ENCODE measurements around the gene PIK3CD.

DNA sequence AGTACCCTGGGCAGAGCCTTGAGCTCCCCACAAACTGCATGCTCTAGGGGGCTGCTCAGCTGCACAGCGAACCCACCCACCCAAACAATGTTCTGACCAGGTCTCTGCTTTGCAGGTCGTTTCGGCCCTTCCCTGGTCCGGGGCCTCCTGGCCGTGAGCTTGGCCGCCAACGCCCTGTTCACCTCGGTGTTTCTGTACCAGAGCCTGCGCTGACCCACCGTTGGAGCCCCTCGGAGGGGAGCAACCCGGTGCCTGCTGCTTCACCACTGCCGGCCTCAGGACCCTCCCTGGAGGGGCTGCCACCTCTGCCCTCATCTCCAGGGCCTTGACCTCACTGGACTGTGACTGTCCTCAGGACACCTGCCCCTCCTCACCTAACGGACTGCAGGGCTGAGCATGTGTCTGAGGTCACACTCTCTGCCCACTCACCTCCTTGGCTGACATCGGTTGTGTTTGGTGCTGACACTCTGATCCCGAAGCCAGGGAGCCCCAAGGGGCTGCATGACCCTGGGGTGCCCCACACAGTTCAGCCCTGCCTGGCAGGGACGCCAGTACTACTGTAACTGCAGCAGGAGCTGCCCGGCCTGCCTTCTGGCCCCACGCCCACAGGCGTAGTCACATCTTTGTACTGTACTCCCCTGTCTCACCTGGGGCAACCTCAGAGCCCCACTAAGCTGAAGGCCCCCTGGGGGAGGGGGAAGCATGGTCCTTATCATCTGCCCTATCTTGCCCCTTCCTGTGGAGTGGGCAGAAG lies 38.5 kb upstream of the PIK3CD start:
- TF ChIP-seq TAF1 (IDR thresholded peaks at IDR 0.05; ENCODE audit: borderline replicate concordance, low read depth, low read length), result no peak
- TF ChIP-seq POLR2A (IDR thresholded peaks at IDR 0.05; ENCODE audit: low read depth, low read length), result no peak
- no peak for TF ChIP-seq POLR2AphosphoS5 (IDR thresholded peaks at IDR 0.05; ENCODE audit: low read depth, low read length)

All from GM12892 (cell line).